H1 (cell line): Measurements from ENCODE around the gene HOMER2. TPM values are rescaled to one million over a fixed set of nuclear protein-coding genes. Genes with fewer than 3 reads are reported as not detected.

ENCODE experiments used
- HDAC2 ChIP-seq, 2 experiments: fragments of 300-600 bp in 1 of 2; sonication (generic) in 1 of 2; IDR thresholded peaks; 2 replicates each; pipeline ENCODE4 v1.6.1; 2011 to 2012; ENCODE audit warnings: low read depth in 2 of 2, low read length in 2 of 2, mild to moderate bottlenecking in 2 of 2, moderate library complexity in 2 of 2, borderline replicate concordance in 1 of 2, inconsistent platforms in 1 of 2
- POLR2A ChIP-seq, 2 experiments: IDR thresholded peaks; 1 replicate in 1 of 2; 2 replicates in 1 of 2; pipeline ENCODE4 v1.6.1; 2011; ENCODE audit warnings: low read depth in 2 of 2, low read length in 2 of 2, mild to moderate bottlenecking in 2 of 2; ENCODE audit errors: control extremely low read depth in 1 of 2
- RFX5 ChIP-seq: IDR thresholded peaks from 2 replicates; pipeline ENCODE4 v1.6.1; 2011; ENCODE audit warnings: low read depth, low read length, improper control_type of control experiment, borderline replicate concordance
- polyA plus RNA-seq, 7 experiments: library from polyadenylated mRNA; depleted of rRNA in 3 of 7; stranded (reverse) in 5 of 7; unstranded in 2 of 7; fragments of >200 nt in 5 of 7; fragments of 200-250 nt in 2 of 7; gene quantifications; 1 replicate in 5 of 7; 2 replicates in 1 of 7; 4 replicates in 1 of 7; pipeline versions ENCODE4 v1.2.1 to v1.2.3, GENCODE V29; 2011 to 2013; ENCODE audit warnings: missing spikeins in 2 of 7, mixed read lengths in 2 of 7
- total RNA-seq: library from RNA; stranded (reverse); fragmentation: NEBNext Ultra II Directional; extraction: Animal tissue kit (Norgen Biotek cat#: 25700); gene quantifications from 2 replicates; pipeline ENCODE4 v1.2.1, GENCODE V29; 2021

The HOMER2 gene
- total and polyA plus RNA-seq, 2 of the 8 experiments (the other 6 are each of a cell fraction or from before 2014, with no cell fraction given) = 12.5 to 27.6 TPM

DNA sequence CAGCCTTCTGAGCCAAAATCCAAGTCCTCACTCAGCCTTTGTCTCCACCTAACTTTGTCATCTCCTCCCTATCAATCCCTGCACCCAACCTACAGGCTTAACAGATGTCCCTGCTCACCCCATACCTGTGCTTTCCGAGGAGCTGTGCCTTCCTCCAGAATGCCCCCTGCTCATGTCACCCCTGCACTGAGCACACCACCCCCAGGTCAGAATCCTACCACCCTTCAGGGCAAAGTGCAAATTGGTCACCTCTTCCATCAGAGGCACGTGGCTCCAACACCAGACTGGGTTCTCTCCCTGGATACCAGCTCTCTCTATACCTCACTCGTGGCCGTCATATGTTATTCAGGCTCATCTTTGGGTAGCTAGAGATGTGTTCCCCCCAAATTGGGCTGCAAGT, 29.8 kb downstream of the HOMER2 start (continued):
- TF ChIP-seq HDAC2 (IDR thresholded peaks at IDR 0.05; ENCODE audit: borderline replicate concordance in 1 of 2, low read depth in 2 of 2, low read length in 2 of 2) = no peak
- TF ChIP-seq POLR2A (IDR thresholded peaks at IDR 0.05; ENCODE audit: control extremely low read depth in 1 of 2, low read depth in 2 of 2, low read length in 2 of 2) = no peak
- TF ChIP-seq RFX5 = no peak
